ENCODE data around the gene MTCL1. TPM values are rescaled to one million over a fixed set of nuclear protein-coding genes. Genes with fewer than 3 reads are reported as not detected.

The MTCL1 gene
- total and polyA plus RNA-seq, 2 donors, result 11.0 to 15.9 TPM

GRCh38 chr18:8696749-8697211 lies 8.6 kb upstream of the MTCL1 start:
- Histone ChIP-seq H3K4me3 (ENCODE audit: low read length in 2 of 2) (no peak overlapping the region), H3K9me3 (ENCODE audit: control insufficient read depth in 2 of 2, insufficient read depth in 1 of 2, low read length in 1 of 2) (no peaks in the 10 kb centered on the region), H3K4me1 (ENCODE audit: control insufficient read depth in 2 of 2, insufficient read depth in 2 of 2, low read length in 2 of 2) (no peaks in the 10 kb centered on the region), H3K27ac (ENCODE audit: low read depth in 1 of 2, low read length in 1 of 2) (no peak overlapping the region), H3K36me3 (ENCODE audit: control insufficient read depth in 2 of 2, insufficient read depth in 2 of 2, low read length in 1 of 2) (no peaks in the 10 kb centered on the region), H3K27me3 (ENCODE audit: control insufficient read depth in 2 of 2, insufficient read depth in 1 of 2, low read length in 1 of 2) (peaks cover 3 to 14% of the 10 kb centered on the region in 2 donors)
- under 1% methylated on average over 5 of the region's 5 CpGs for WGBS
- DNase-seq (ENCODE audit: low read depth in 6 of 9, low spot score in 9 of 9), result peak in 4 of 9 donors; percentile 52 to 70 (median 62)

GRCh38 chr18:8699126-8699525 lies 6.2 kb upstream of the MTCL1 start:
- Histone ChIP-seq H3K4me3 (ENCODE audit: low read length in 2 of 2) (no peak overlapping the region), H3K9me3 (ENCODE audit: control insufficient read depth in 2 of 2, insufficient read depth in 1 of 2, low read length in 1 of 2) (peaks cover 0 to 6% of the 10 kb centered on the region in 2 donors), H3K4me1 (ENCODE audit: control insufficient read depth in 2 of 2, insufficient read depth in 2 of 2, low read length in 2 of 2) (peaks cover 0 to 8% of the 10 kb centered on the region in 2 donors), H3K27me3 (ENCODE audit: control insufficient read depth in 2 of 2, insufficient read depth in 1 of 2, low read length in 1 of 2) (peaks cover 18 to 38% of the 10 kb centered on the region in 2 donors), H3K36me3 (ENCODE audit: control insufficient read depth in 2 of 2, insufficient read depth in 2 of 2, low read length in 1 of 2) (no peaks in the 10 kb centered on the region), H3K27ac (ENCODE audit: low read depth in 1 of 2, low read length in 1 of 2) (no peak overlapping the region)
- no peak for DNase-seq (ENCODE audit: low read depth in 6 of 9, low spot score in 9 of 9)
- 98% methylated on average over 7 of the region's 7 CpGs for WGBS

GRCh38 chr18:8699948-8700347 lies 5.4 kb upstream of the MTCL1 start:
- H3K4me3 ChIP-seq (ENCODE audit: low read length in 2 of 2), result no peak overlapping the region
- H3K27ac ChIP-seq (ENCODE audit: low read depth in 1 of 2, low read length in 1 of 2), result no peak overlapping the region
- H3K4me1 ChIP-seq (ENCODE audit: control insufficient read depth in 2 of 2, insufficient read depth in 2 of 2, low read length in 2 of 2), result peaks cover 0 to 14% of the 10 kb centered on the region in 2 donors
- no peak for DNase-seq (ENCODE audit: low read depth in 6 of 9, low spot score in 9 of 9)
- H3K27me3 ChIP-seq (ENCODE audit: control insufficient read depth in 2 of 2, insufficient read depth in 1 of 2, low read length in 1 of 2), result peaks cover 22 to 45% of the 10 kb centered on the region in 2 donors
- no peaks in the 10 kb centered on the region for H3K36me3 ChIP-seq (ENCODE audit: control insufficient read depth in 2 of 2, insufficient read depth in 2 of 2, low read length in 1 of 2)
- 90% methylated on average over 2 of the region's 2 CpGs for WGBS
- H3K9me3 ChIP-seq (ENCODE audit: control insufficient read depth in 2 of 2, insufficient read depth in 1 of 2, low read length in 1 of 2), result peaks cover 0 to 11% of the 10 kb centered on the region in 2 donors

GRCh38 chr18:8701546-8702118 lies 3.7 kb upstream of the MTCL1 start:
- H3K36me3 ChIP-seq (ENCODE audit: control insufficient read depth in 2 of 2, insufficient read depth in 2 of 2, low read length in 1 of 2), result no peaks in the 10 kb centered on the region
- H3K27me3 ChIP-seq (ENCODE audit: control insufficient read depth in 2 of 2, insufficient read depth in 1 of 2, low read length in 1 of 2), result peaks cover 37 to 54% of the 10 kb centered on the region in 2 donors
- DNase-seq (ENCODE audit: low read depth in 6 of 9, low spot score in 9 of 9), result no peak
- H3K27ac ChIP-seq (ENCODE audit: low read depth in 1 of 2, low read length in 1 of 2), result no peak overlapping the region
- H3K4me3 ChIP-seq (ENCODE audit: low read length in 2 of 2), result no peak overlapping the region
- peaks cover 11 to 17% of the 10 kb centered on the region in 2 donors for H3K4me1 ChIP-seq (ENCODE audit: control insufficient read depth in 2 of 2, insufficient read depth in 2 of 2, low read length in 2 of 2)
- peaks cover 1 to 12% of the 10 kb centered on the region in 2 donors for H3K9me3 ChIP-seq (ENCODE audit: control insufficient read depth in 2 of 2, insufficient read depth in 1 of 2, low read length in 1 of 2)
- WGBS, result 88% methylated on average over 9 of the region's 9 CpGs

- H3K4me1 ChIP-seq (ENCODE audit: control insufficient read depth in 2 of 2, insufficient read depth in 2 of 2, low read length in 2 of 2), result peaks cover 16 to 27% of the 10 kb centered on the region in 2 donors
- no peaks in the 10 kb centered on the region for H3K36me3 ChIP-seq (ENCODE audit: control insufficient read depth in 2 of 2, insufficient read depth in 2 of 2, low read length in 1 of 2)
- peaks cover 45 to 65% of the 10 kb centered on the region in 2 donors for H3K27me3 ChIP-seq (ENCODE audit: control insufficient read depth in 2 of 2, insufficient read depth in 1 of 2, low read length in 1 of 2)
- no peak for DNase-seq (ENCODE audit: low read depth in 6 of 9, low spot score in 9 of 9)
- no peak overlapping the region for H3K27ac ChIP-seq (ENCODE audit: low read depth in 1 of 2, low read length in 1 of 2)
- H3K9me3 ChIP-seq (ENCODE audit: control insufficient read depth in 2 of 2, insufficient read depth in 1 of 2, low read length in 1 of 2), result peaks cover 3 to 18% of the 10 kb centered on the region in 2 donors
- H3K4me3 ChIP-seq (ENCODE audit: low read length in 2 of 2), result no peak overlapping the region
These were observed 2.7 kb upstream of the MTCL1 start for GRCh38 chr18:8702668-8703067.

- Histone ChIP-seq H3K27ac (ENCODE audit: low read depth in 1 of 2, low read length in 1 of 2) (no peak overlapping the region), H3K27me3 (ENCODE audit: control insufficient read depth in 2 of 2, insufficient read depth in 1 of 2, low read length in 1 of 2) (peaks cover 48 to 70% of the 10 kb centered on the region in 2 donors), H3K4me3 (ENCODE audit: low read length in 2 of 2) (no peak overlapping the region), H3K4me1 (ENCODE audit: control insufficient read depth in 2 of 2, insufficient read depth in 2 of 2, low read length in 2 of 2) (peaks cover 16 to 28% of the 10 kb centered on the region in 2 donors), H3K9me3 (ENCODE audit: control insufficient read depth in 2 of 2, insufficient read depth in 1 of 2, low read length in 1 of 2) (peaks cover 3 to 18% of the 10 kb centered on the region in 2 donors), H3K36me3 (ENCODE audit: control insufficient read depth in 2 of 2, insufficient read depth in 2 of 2, low read length in 1 of 2) (no peaks in the 10 kb centered on the region)
- whole genome bisulfite sequencing, result 23% methylated on average over 25 of the region's 25 CpGs
- no peak for DNase-seq (ENCODE audit: low read depth in 6 of 9, low spot score in 9 of 9)
These were observed 2.2 kb upstream of the MTCL1 start for GRCh38 chr18:8703092-8703709.

- H3K36me3 ChIP-seq (ENCODE audit: control insufficient read depth in 2 of 2, insufficient read depth in 2 of 2, low read length in 1 of 2), result no peaks in the 10 kb centered on the region
- H3K4me1 ChIP-seq (ENCODE audit: control insufficient read depth in 2 of 2, insufficient read depth in 2 of 2, low read length in 2 of 2), result peaks cover 16 to 28% of the 10 kb centered on the region in 2 donors
- 32% methylated on average over 16 of the region's 16 CpGs for WGBS
- peaks cover 53 to 77% of the 10 kb centered on the region in 2 donors for H3K27me3 ChIP-seq (ENCODE audit: control insufficient read depth in 2 of 2, insufficient read depth in 1 of 2, low read length in 1 of 2)
- no peak for DNase-seq (ENCODE audit: low read depth in 6 of 9, low spot score in 9 of 9)
- H3K9me3 ChIP-seq (ENCODE audit: control insufficient read depth in 2 of 2, insufficient read depth in 1 of 2, low read length in 1 of 2), result peaks cover 3 to 18% of the 10 kb centered on the region in 2 donors
- peak overlapping the region in 1 of 2 donors; percentile 61 for H3K4me3 ChIP-seq (ENCODE audit: low read length in 2 of 2)
- no peak overlapping the region for H3K27ac ChIP-seq (ENCODE audit: low read depth in 1 of 2, low read length in 1 of 2)
These were observed 1.5 kb upstream of the MTCL1 start for GRCh38 chr18:8703781-8704301.

GRCh38 chr18:8704361-8705237 lies 757 bp upstream of the MTCL1 start:
- Histone ChIP-seq H3K36me3 (ENCODE audit: control insufficient read depth in 2 of 2, insufficient read depth in 2 of 2, low read length in 1 of 2) (no peaks in the 10 kb centered on the region), H3K9me3 (ENCODE audit: control insufficient read depth in 2 of 2, insufficient read depth in 1 of 2, low read length in 1 of 2) (peaks cover 3 to 18% of the 10 kb centered on the region in 2 donors), H3K27ac (ENCODE audit: low read depth in 1 of 2, low read length in 1 of 2) (peak overlapping the region in 1 of 2 donors; percentile 44), H3K4me3 (ENCODE audit: low read length in 2 of 2) (peak overlapping the region; percentile 61 to 78), H3K4me1 (ENCODE audit: control insufficient read depth in 2 of 2, insufficient read depth in 2 of 2, low read length in 2 of 2) (peaks cover 16 to 28% of the 10 kb centered on the region in 2 donors), H3K27me3 (ENCODE audit: control insufficient read depth in 2 of 2, insufficient read depth in 1 of 2, low read length in 1 of 2) (peaks cover 54 to 80% of the 10 kb centered on the region in 2 donors)
- peak; percentile 27 to 90 (median 76) for DNase-seq (ENCODE audit: low read depth in 6 of 9, low spot score in 9 of 9)
- 2% methylated on average over 64 of the region's 64 CpGs for WGBS

All from thymus (tissue), 11 donors.